PC-9 (cell line): Measurements from ENCODE around the gene SOX2. TPM values are rescaled to one million over a fixed set of nuclear protein-coding genes. Genes with fewer than 3 reads are reported as not detected.

Experiments used
- BruUV-seq: library from RNA; stranded (reverse); fragments of 400-500 nt; replicated peaks from 2 replicates; lab custom pipeline; 2021; lab: Mats Ljungman, UMichigan
- CTCF ChIA-PET: fragments of 300-600 bp; sonication (Branson Sonifier 250); formaldehyde crosslinking; loops from one replicate; lab custom pipeline; 2022; ENCODE audit warnings: antibody characterized with exemption; lab: Charles Lee
- POLR2A ChIA-PET: fragments of 300-600 bp; sonication (Branson Sonifier 250); formaldehyde crosslinking; loops from one replicate; lab custom pipeline; 2022; ENCODE audit warnings: antibody characterized with exemption; ENCODE audit not compliant: unreplicated experiment; lab: Charles Lee
- DNase-seq, 2 experiments: peaks; one replicate each; pipeline versions ENCODE4 v3.0.0 to v3.0.0-alpha.2; 2015 to 2022; ENCODE audit warnings: mixed read lengths in 1 of 2
- H2AFZ ChIP-seq: fragments of 200-600 bp; sonication (generic); 2 replicates; pipeline ENCODE4 v1.8.1; 2017; ENCODE audit warnings: antibody characterized with exemption
- H3F3A ChIP-seq: fragments of 200-600 bp; sonication (generic); 2 replicates; pipeline ENCODE4 v1.8.1; 2017; ENCODE audit warnings: antibody characterized with exemption, mild to moderate bottlenecking, low read depth; ENCODE audit not compliant: insufficient read depth
- H3K27ac ChIP-seq: fragments of 200-600 bp; sonication (generic); 2 replicates; pipeline ENCODE4 v1.6.1; 2016; ENCODE audit warnings: mixed run types
- H3K27me3 ChIP-seq: fragments of 200-600 bp; sonication (generic); 2 replicates; pipeline ENCODE4 v1.6.1; 2016; ENCODE audit warnings: low read depth, mixed run types; ENCODE audit not compliant: insufficient read depth
- H3K36me3 ChIP-seq: fragments of 200-600 bp; sonication (generic); 2 replicates; pipeline ENCODE4 v1.6.1; 2016; ENCODE audit warnings: low read depth, mixed run types
- H3K4me1 ChIP-seq: fragments of 200-600 bp; sonication (generic); replicated peaks from 2 replicates; pipeline ENCODE4 v1.6.1; 2016; ENCODE audit warnings: mixed run types; ENCODE audit not compliant: insufficient read depth
- H3K4me2 ChIP-seq: fragments of 200-600 bp; sonication (generic); 2 replicates; pipeline ENCODE4 v1.6.1; 2017; ENCODE audit warnings: mixed run types
- H3K4me3 ChIP-seq: fragments of 200-600 bp; sonication (generic); 2 replicates; pipeline ENCODE4 v1.6.1; 2016; ENCODE audit warnings: mixed run types
- H3K79me2 ChIP-seq: fragments of 200-600 bp; sonication (generic); 2 replicates; pipeline ENCODE4 v1.6.1; 2017; ENCODE audit warnings: low read depth, mixed run types
- H3K9me2 ChIP-seq: fragments of 200-600 bp; sonication (generic); 2 replicates; pipeline ENCODE4 v1.8.1; 2017; ENCODE audit warnings: mild to moderate bottlenecking; ENCODE audit not compliant: insufficient read depth
- H3K9me3 ChIP-seq: fragments of 200-600 bp; sonication (generic); 2 replicates; pipeline ENCODE4 v1.8.1; 2016; ENCODE audit warnings: low read depth; ENCODE audit not compliant: insufficient read depth
- H4K20me1 ChIP-seq: fragments of 200-600 bp; sonication (generic); 2 replicates; pipeline ENCODE4 v1.8.1; 2017; ENCODE audit not compliant: insufficient read depth
- CTCF ChIP-seq: fragments of 200-600 bp; sonication (generic); conservative IDR thresholded peaks from 2 replicates; pipeline ENCODE4 v1.6.1; 2017; ENCODE audit warnings: mixed run types, antibody characterized with exemption, mild to moderate bottlenecking, moderate library complexity
- EZH2 ChIP-seq: fragments of 200-600 bp; sonication (generic); IDR thresholded peaks from 2 replicates; pipeline ENCODE4 v1.8.0; 2017; ENCODE audit warnings: antibody characterized with exemption, low read depth
- intact Hi-C: fragments of 100-400 bp; cut with micrococcal nuclease; formaldehyde crosslinking; loops from one replicate; pipeline ENCODE4 v1.10.0; 2022; ENCODE audit not compliant: unreplicated experiment
- total RNA-seq: library from RNA; stranded (reverse); gene quantifications from 2 replicates; pipeline ENCODE4 v1.2.3, GENCODE V29; 2021

Gene SOX2
- total RNA-seq, 1 experiment from 2014 or later, result not detected

DNA sequence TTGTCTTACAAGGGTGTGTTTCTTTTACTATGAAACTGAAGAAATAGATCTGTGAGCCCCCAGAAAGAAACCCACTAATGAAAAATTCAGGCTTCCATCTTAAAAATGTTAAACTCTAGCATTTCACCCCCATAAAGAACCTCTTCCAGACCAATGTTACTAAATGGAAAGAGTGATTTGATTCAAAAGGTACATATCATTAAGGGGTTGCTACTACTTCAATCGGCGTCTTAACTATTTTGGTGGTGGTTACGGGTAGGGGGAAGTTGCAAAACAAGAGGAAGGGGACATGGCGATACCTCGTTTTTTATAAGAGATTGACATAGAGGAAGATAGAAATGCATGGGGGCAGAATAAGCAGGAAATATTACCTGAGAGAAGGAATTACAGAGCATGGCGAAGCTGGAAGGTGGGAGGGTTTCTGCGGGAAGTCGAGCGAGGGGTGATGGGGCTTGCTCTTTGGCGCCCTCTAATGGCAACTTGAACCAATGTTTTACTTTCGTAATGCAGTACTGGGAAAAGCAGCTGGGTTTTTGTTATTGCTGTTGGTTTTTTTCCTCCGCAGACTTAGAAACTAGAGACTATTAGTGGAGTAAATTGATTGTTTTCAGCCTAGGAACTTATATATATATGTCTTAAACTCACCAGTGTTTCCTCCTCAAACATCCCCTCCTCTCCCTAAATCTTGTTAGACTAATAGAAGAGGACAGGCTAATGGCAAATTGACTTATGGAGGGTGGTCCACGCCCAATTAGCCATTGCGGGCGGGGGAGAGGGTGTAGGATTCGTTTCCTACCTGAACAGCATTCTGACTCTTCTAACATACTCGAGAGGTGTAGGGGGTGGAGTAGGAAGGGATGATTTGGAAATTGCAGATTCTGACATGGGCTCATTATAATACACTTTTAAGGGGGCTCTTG, 11.3 kb upstream of the SOX2 start:
- H3K9me3 ChIP-seq, result no peaks in the 10 kb centered on the region
- intact Hi-C loops, result loop anchor here (1.0 to 5.0 kb wide), 4 partner anchors 374 to 1008 kb away; no protein-coding TSS in a partner anchor
- DNase-seq, result peak; percentile 50 to 75
- no peaks in the 10 kb centered on the region; the same call in 1 of the 2 replicates for H3F3A ChIP-seq
- peaks cover 29% of the 10 kb centered on the region; the same call in 1 of the 2 replicates for H3K27me3 ChIP-seq
- no peaks in the 10 kb centered on the region for H3K79me2 ChIP-seq
- no peaks in the 10 kb centered on the region for H3K9me2 ChIP-seq
- POLR2A ChIA-PET, result no interaction called here
- no peak overlapping the region for H3K27ac ChIP-seq
- H4K20me1 ChIP-seq, result no peaks in the 10 kb centered on the region
- CTCF ChIA-PET, result interaction anchor here (0.5 to 1.8 kb wide), 13 partner anchors 27 to 1010 kb away, joined by 3 to 13 read pairs (median 5); no protein-coding TSS in a partner anchor
- no TSS peak for BruUV-seq
- no peak overlapping the region for H2AFZ ChIP-seq
- peak overlapping the region; percentile 29; the same call in 1 of the 2 replicates for H3K4me3 ChIP-seq
- no peaks in the 10 kb centered on the region for H3K36me3 ChIP-seq
- TF ChIP-seq EZH2, result no peak
- peak; percentile 96 for TF ChIP-seq CTCF
- peak overlapping the region; percentile 69 for H3K4me2 ChIP-seq
- H3K4me1 ChIP-seq, result peaks cover 5% of the 10 kb centered on the region; the same call in 1 of the 2 replicates

- Histone ChIP-seq H4K20me1 (no peaks in the 10 kb centered on the region), H3K36me3 (no peaks in the 10 kb centered on the region), H3K4me3 (no peak overlapping the region), H3F3A (no peaks in the 10 kb centered on the region; the same call in 1 of the 2 replicates), H3K4me2 (peak overlapping the region; percentile 69; the same call in 1 of the 2 replicates), H3K9me2 (no peaks in the 10 kb centered on the region), H3K4me1 (peaks cover 5% of the 10 kb centered on the region; the same call in 1 of the 2 replicates), H3K9me3 (no peaks in the 10 kb centered on the region), H3K27ac (no peak overlapping the region), H3K27me3 (peaks cover 22% of the 10 kb centered on the region; the same call in 1 of the 2 replicates), H2AFZ (no peak overlapping the region), H3K79me2 (no peaks in the 10 kb centered on the region)
- no TSS peak for BruUV-seq
- ChIA-PET CTCF (interaction anchor here (0.5 to 1.6 kb wide), 20 partner anchors 26 to 1423 kb away, joined by 3 to 14 read pairs (median 4); no protein-coding TSS in a partner anchor), POLR2A (no interaction called here)
- TF ChIP-seq CTCF (no peak), EZH2 (no peak)
- intact Hi-C loops, result loop anchor here (5.0 kb wide), 3 partner anchors 424 to 1009 kb away; no protein-coding TSS in a partner anchor
- DNase-seq, result no peak
Measured at GRCh38 chr3:181701096-181701495, 10.6 kb upstream of the SOX2 start.
